GM12874 (cell line): Measurements from ENCODE around the gene DENND4B.

Experiments
- TF ChIP-seq, protein P1 (sequence below): IDR thresholded peaks from 2 replicates; pipeline ENCODE4 v1.5.1; 2011; ENCODE audit warnings: low read depth, mild to moderate bottlenecking, control low read depth, low read length, moderate library complexity; ENCODE audit not compliant: insufficient read depth

Gene DENND4B

GRCh38 chr1:153973525-153973924, 27.0 kb upstream of the DENND4B start:
- TF ChIP-seq, protein P1, sequence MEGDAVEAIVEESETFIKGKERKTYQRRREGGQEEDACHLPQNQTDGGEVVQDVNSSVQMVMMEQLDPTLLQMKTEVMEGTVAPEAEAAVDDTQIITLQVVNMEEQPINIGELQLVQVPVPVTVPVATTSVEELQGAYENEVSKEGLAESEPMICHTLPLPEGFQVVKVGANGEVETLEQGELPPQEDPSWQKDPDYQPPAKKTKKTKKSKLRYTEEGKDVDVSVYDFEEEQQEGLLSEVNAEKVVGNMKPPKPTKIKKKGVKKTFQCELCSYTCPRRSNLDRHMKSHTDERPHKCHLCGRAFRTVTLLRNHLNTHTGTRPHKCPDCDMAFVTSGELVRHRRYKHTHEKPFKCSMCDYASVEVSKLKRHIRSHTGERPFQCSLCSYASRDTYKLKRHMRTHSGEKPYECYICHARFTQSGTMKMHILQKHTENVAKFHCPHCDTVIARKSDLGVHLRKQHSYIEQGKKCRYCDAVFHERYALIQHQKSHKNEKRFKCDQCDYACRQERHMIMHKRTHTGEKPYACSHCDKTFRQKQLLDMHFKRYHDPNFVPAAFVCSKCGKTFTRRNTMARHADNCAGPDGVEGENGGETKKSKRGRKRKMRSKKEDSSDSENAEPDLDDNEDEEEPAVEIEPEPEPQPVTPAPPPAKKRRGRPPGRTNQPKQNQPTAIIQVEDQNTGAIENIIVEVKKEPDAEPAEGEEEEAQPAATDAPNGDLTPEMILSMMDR: no peak

DNA sequence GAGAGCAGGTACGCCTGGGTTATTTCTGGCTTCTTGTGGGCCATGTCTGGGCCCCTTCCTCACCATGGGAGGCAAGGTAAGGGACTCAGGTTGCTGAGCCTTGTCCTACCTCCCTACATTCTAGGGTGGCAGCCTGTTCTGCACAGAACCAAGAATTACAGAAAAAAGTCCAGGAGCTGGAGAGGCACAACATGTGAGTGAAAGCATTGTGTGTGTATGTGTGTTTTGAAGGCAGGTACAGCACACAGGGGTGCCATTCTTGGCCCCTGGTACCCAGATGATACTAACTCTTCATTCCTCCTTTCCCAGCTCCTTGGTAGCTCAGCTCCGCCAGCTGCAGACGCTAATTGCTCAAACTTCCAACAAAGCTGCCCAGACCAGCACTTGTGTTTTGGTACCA, 26.6 kb upstream of the DENND4B start:
- TF ChIP-seq, protein P1: no peak

- TF ChIP-seq, protein P1: no peak
Observed at GRCh38 chr1:153970346-153970745, 23.8 kb upstream of the DENND4B start.

DNA sequence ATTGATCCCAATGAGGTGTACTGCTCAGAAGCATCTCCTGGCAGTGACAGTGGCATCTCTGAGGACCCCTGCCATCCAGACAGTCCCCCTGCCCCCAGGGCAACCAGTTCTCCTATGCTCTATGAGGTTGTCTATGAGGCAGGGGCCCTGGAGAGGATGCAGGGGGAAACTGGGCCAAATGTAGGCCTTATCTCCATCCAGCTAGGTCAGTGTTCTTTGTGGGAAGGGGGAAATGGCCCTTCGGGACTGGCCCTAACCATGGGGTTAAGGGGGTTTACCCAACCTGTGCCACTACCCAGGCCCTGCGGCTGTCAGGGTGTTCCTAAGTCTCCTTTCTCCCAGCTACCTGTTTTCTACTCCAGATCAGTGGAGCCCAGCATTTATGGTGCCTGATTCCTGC, 22.5 kb upstream of the DENND4B start:
- TF ChIP-seq, protein P1: no peak

- TF ChIP-seq, protein P1: no peak
Observed at GRCh38 chr1:153968408-153968807, 21.9 kb upstream of the DENND4B start.

GRCh38 chr1:153968000-153968363, 21.5 kb upstream of the DENND4B start:
- TF ChIP-seq, protein P1: no peak

DNA sequence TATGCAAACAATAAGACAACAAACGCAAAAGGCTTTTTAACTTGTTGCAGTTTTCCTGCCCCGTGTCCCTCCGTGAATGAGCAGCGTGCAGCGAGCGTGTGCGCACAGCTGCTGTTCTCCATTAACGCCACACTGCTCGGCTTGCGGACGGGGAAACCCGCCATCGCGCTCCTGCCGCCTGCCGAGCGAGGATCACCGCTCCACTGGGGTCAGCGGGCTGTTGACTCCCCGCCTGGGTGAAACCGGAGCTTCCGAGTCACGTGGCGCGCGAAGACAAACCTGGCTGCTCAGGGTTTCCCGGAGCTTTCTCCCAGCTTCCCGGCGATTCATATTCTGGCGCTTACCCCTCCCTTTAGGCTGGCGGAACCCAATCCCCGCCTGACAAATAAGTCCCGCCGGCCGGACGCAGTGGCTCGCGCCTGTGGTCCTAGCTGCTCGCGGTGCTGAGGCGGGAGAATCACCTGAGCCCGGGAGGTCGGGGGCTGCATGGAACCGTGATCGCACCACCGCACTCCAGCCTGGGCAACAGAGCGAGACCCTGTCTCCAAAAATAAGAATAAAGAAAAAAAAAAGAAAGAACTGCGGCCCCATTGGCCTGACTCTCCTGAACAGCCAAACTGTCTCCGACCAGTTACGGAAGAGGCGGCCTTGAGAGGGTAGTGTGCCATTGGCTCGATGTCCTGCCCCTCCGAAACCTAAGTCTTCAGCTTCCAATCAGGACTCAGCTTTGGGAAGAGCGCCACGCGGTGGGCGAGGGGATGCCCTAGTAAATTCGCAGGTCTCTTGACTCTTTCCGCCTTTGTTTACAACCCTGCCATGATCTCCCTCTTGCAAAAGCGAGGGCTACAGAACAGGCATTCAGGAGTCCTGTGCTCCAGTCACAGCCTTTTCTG, 20.8 kb upstream of the DENND4B start, which contains the start of gene CREB3L4:
Gene CREB3L4 (plus strand): TSS at position 796 of the 893 bp plus-strand sequence. CDS start 624 bp downstream, outside the sequence.
- TF ChIP-seq, protein P1: peak; percentile 50
